GM18508 (cell line): ENCODE results near the gene SNRPA.
"Not testable (repeated sequence)": the region's sequence is repeated elsewhere in the genome, so short reads cannot be mapped to it uniquely, and the experiment has no call there.

Source experiments
- ATAC-seq: cut with Tn5 transposase; IDR thresholded peaks from one replicate; pipeline ENCODE4 v1.9.1; 2021; ENCODE audit warnings: moderate number of reproducible peaks; ENCODE audit not compliant: insufficient read depth, unreplicated experiment

Gene SNRPA

GRCh38 chr19:40774916-40775631 is 24.1 kb downstream of the SNRPA start, which contains the start of gene MIA:
Gene MIA (plus strand): TSS chr19:40775521. CDS start chr19:40775543, 22 bp downstream.
- no peak for ATAC-seq

DNA sequence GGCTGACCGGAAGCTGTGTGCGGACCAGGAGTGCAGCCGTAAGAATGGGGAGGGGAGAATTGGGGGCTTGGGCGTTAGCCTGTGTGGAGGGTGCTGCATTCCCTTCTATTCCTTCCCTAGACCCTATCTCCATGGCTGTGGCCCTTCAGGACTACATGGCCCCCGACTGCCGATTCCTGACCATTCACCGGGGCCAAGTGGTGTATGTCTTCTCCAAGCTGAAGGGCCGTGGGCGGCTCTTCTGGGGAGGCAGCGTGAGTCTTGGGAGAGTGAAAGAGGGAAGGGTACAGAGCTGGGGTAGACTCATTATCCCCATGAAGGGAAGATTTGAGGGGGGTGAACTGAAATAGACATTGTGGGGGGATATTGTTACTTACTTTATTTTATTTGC is 24.6 kb downstream of the SNRPA start:
- no peak for ATAC-seq

- ATAC-seq = no peak
Observed at GRCh38 chr19:40776364-40776763, 25.4 kb downstream of the SNRPA start.

GRCh38 chr19:40776932-40777644 is 26.1 kb downstream of the SNRPA start:
- peak; percentile 40 for ATAC-seq

GRCh38 chr19:40777645-40777936 is 26.6 kb downstream of the SNRPA start:
- ATAC-seq = no peak

- peak; percentile 34 for ATAC-seq
Observed at GRCh38 chr19:40777937-40778705, 27.1 kb downstream of the SNRPA start, which contains the start of gene RAB4B. Gene RAB4B (plus strand): TSS chr19:40778247. CDS start chr19:40778376, 129 bp downstream.

GRCh38 chr19:40778706-40779284 is 27.8 kb downstream of the SNRPA start:
- no peak for ATAC-seq

DNA sequence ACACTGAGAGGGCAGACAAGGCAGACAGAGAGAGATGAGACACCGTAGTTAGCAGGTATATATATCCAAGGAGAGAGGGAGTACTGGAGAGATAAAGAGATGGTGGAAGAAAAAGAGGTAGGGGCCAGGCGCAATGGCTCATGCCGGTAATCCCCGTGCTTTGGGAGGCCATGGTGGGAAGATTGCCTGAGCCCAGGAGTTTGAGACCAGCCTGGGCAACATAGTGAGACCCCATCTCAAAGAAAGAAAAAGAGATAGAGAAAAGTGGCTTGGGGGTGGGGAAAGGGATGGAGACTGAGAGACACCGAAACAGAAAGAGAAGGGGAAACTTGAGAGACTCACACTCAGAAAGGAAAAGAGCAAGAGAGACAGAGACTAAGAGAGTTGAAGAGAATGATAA is 29.6 kb downstream of the SNRPA start:
- no peak for ATAC-seq

DNA sequence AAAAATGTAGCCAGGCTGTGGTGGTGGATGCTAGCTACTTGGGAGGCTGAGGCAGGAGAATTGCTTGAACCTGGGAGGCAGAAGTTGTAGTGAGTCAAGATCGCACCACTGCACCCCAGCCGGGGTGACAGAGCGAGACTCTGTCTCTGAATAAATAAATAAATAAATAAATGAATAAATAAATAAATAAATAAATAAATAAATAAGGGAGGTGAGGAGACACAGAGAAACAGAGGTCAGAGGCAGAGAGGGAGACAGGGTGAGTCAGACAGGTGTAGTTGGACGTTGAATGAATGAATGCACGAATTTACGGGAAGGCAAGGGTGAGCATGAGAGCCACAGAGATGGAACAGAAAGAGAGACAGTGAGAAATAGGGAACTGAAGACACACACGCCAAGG is 30.1 kb downstream of the SNRPA start:
- no peak for ATAC-seq

DNA sequence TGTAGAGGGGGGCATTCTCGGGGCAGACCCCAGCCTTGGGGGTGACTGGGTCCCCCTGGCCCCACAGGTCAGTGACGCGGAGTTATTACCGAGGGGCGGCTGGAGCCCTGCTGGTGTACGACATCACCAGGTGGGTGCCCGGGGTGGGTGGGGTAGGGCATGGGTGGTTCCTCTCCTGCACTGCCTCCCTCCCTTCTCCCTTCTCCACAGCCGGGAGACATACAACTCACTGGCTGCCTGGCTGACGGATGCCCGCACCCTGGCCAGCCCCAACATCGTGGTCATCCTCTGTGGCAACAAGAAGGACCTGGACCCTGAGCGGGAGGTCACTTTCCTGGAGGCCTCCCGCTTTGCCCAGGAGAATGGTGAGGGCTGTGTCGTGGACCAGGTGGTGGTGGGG is 32.7 kb downstream of the SNRPA start:
- ATAC-seq = no peak

GRCh38 chr19:40784146-40784545 is 33.1 kb downstream of the SNRPA start:
- ATAC-seq = not testable (repeated sequence)

- ATAC-seq = no peak
Observed at GRCh38 chr19:40785526-40785925, 34.5 kb downstream of the SNRPA start.

DNA sequence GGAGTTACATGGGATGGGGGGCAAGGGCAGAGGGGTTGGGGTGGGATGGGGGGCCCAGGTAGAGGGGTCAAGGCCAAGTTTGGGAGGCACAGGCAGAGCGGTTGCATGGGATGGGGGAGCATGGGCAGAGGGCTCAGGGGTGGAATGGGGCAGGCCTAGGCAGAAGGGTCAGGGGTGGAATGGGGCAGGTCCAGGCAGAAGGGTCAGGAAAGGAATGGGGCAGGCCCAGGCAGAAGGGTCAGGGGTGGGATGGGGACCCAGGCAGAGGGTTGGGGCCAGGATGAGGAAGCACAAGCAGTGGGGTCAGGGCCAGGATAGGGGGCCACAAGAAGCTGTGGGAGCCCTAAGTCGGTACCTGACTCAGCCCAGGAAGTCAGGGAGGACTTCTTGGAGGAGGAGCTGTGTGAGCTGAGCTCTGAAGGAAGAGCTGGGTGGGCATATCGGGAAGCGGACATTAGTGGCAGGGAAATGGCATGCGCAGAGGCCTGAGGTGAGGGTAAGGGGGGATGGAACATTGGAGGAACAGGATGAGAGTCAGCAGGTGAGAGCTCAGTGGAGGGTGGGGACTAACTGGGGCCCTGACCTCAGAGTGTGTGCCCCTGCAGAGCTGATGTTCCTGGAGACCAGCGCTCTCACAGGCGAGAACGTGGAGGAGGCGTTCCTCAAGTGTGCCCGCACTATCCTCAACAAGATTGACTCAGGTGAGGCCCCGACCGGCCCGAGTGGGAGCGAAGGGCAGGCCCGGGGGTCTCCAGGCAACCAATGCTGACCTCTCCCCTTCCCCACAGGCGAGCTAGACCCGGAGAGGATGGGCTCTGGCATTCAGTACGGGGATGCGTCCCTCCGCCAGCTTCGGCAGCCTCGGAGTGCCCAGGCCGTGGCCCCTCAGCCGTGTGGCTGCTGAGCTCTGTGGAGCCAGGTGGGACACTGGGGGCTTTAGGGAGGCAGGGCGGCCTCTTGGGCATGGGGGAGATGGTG is 35.3 kb downstream of the SNRPA start:
- no peak for ATAC-seq

DNA sequence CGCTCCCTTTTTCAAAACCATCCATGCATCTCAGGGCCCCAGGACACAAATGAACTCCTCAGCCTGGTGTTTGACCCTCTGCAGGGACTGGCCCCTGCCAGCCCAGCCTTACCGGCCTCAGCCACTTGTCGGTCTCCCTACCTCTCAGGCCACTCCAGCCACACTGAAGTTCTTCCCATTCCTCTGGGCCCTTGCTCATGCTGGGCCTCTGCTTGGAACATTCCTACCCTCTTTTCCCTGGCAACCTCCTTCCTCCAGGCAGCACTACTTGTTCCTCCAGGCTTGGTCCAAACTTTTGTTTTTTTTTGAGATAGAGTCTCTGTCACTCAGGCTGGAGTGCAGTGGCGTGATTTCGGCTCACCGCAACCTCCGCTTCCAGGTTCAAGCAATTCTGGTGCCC is 40.3 kb downstream of the SNRPA start:
- no peak for ATAC-seq

GRCh38 chr19:40791996-40792395 is 41.0 kb downstream of the SNRPA start:
- no peak for ATAC-seq

GRCh38 chr19:40797166-40797962 is 46.4 kb downstream of the SNRPA start:
- ATAC-seq = no peak

DNA sequence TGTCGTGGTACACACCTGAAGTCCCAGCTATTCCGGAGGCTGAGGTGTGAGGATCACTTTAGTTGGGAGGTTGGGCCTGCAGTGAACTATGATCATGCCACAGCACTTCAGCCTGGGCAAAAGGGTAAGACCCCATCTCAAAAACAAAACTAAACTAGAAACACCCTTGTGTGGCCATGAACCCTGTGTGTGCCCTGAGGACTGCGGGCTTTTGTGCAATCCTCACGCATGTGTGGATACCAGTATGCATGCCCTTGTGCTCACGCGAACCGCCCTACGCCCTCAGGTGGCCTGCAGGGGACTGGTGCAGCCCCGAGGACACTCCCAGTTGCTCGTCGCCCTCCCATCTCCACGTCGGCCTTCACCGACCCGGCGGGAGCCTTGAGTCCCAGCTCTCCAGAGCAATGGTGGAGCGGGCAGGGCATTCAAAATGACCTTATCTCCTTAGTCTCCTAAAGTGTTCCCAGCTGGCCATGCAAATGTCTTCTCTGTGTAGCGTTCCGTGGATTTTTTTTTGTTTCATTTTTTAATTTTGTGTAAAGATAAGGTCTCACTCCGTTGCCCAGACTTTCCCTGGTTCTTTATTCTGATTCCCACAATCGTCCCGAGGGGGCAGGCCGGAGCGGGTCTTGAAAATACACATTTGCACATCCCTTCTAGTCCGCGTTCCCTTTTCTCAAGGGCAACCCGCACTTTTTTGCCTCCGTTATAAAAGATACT is 47.1 kb downstream of the SNRPA start:
- ATAC-seq = peak; percentile 25
